D721Med (cell line): Measurements from ENCODE around the gene DEFB113.

Source experiments
- DNase-seq: peaks from one replicate; pipeline ENCODE4 v3.0.0; 2011; ENCODE audit warnings: low spot score; ENCODE audit not compliant: insufficient read length
- FAIRE-seq: peaks from 2 replicates; lab custom pipeline; 2011; peaks lifted over from hg19 to GRCh38; lab: Jason Lieb, UNC
- TF ChIP-seq, protein P1 (sequence below): IDR thresholded peaks from 2 replicates; pipeline ENCODE4 v1.5.1; 2012; ENCODE audit warnings: mild to moderate bottlenecking, control low read depth; ENCODE audit not compliant: insufficient read depth; ENCODE audit errors: missing control alignments

DEFB113 gene

GRCh38 chr6:49982046-49982445, 12.6 kb upstream of the DEFB113 start:
- TF ChIP-seq, protein P1, sequence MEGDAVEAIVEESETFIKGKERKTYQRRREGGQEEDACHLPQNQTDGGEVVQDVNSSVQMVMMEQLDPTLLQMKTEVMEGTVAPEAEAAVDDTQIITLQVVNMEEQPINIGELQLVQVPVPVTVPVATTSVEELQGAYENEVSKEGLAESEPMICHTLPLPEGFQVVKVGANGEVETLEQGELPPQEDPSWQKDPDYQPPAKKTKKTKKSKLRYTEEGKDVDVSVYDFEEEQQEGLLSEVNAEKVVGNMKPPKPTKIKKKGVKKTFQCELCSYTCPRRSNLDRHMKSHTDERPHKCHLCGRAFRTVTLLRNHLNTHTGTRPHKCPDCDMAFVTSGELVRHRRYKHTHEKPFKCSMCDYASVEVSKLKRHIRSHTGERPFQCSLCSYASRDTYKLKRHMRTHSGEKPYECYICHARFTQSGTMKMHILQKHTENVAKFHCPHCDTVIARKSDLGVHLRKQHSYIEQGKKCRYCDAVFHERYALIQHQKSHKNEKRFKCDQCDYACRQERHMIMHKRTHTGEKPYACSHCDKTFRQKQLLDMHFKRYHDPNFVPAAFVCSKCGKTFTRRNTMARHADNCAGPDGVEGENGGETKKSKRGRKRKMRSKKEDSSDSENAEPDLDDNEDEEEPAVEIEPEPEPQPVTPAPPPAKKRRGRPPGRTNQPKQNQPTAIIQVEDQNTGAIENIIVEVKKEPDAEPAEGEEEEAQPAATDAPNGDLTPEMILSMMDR: no peak
- FAIRE-seq: no peak
- no peak for DNase-seq

- DNase-seq (no peak), FAIRE-seq (no peak)
- TF ChIP-seq, protein P1: no peak
Observed at GRCh38 chr6:49980898-49981297, 11.5 kb upstream of the DEFB113 start.

GRCh38 chr6:49979584-49979983, 10.2 kb upstream of the DEFB113 start:
- TF ChIP-seq, protein P1: no peak
- DNase-seq: no peak
- FAIRE-seq: no peak

DNA sequence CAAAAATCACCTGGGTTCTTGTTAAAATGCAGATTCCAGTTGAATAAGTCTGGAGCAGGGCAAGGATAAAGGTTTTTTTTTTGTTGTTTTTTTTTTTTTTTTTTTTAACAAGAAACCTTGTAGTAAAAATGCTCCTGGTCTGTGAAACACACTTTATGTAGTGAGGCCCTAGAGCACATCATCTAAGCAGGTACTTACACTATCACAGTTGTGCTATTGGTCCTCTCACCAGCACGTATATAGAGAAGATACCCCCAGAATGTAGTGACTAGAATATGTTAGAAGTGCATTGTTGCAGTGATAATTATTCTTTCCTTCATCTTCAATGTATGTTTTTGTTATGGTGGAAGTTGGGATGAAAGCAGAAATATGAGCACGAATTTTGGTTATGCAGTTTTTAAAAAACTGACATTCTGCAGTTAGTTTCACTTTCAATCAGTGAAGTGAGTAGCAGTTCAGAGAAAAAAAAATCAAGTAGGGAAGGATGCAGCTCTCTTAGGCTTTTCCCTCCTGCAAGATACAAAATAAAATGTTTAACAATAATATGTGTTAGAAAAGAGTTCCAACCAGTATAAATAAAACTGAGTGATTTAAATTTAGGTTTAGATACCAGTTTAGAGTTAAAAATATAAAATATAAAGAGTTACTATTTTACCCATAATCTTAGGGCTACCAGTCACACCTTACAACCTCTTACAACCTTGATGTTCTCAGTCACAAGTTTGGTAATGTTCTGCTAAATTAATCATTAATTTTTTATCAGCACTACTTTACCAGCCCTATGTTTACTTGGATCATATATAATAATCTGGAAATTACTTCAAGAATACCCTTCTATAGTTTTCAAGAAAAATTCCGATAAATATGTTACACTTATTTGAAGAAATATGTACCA, 9.2 kb upstream of the DEFB113 start:
- DNase-seq: no peak
- TF ChIP-seq, protein P1: no peak
- no peak for FAIRE-seq

DNA sequence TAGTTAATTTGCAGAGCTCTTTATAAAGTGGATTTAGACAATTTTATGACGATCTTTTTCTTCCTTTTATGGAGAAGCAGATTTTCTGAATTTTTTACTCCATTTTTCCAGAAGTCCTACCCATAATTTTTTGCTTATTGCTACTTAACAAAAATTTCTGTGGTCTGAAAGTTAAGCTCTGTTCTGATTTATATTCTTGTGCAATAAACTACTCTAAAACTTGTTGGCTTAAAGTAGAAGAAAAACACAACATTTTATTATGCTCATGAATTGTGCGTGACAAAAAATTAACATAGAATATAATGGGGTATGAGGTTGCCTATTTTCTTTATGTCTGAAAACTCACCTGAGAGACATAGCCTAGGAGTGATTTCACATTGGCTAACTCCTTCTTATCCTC, 2.6 kb downstream of the DEFB113 start:
- TF ChIP-seq, protein P1: no peak
- DNase-seq (no peak), FAIRE-seq (no peak)

- no peak for FAIRE-seq
Observed at GRCh38 chr6:49966334-49966733, 3.1 kb downstream of the DEFB113 start.

DNA sequence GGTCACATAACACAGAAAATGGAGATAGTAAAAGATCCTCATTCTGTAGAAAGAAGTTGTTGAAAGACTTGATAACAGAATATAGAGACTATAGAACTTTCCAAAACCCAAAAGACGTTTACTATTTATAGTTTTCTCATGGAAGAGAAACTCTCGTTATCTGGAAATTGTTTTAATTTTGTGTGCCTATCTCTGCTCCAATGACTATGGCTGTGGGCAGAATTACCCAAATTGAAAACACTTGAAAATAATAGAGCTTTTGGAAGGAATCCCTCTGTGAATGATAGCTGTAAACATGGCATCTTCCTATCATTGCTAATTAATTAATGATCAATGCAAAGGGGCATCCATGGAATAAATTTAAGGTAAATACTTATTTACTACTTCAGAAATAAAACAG, 5.4 kb downstream of the DEFB113 start, which contains the start of gene DEFB114:
TSS of gene DEFB114 (minus strand) at position 101 of the 400 bp plus-strand sequence. CDS start at position 42, 59 bp downstream.
- DNase-seq: no peak
- TF ChIP-seq, protein P1: no peak
- FAIRE-seq: no peak

More at GRCh38 chr6:49966334-49966733, 3.1 kb downstream of the DEFB113 start:
- TF ChIP-seq, protein P1: no peak
- DNase-seq: no peak
